GM12878 (cell line): ENCODE data around the gene OTULIN.

Experiments
- ATF3 ChIP-seq: IDR thresholded peaks from 2 replicates; pipeline ENCODE4 v1.6.1; 2011; ENCODE audit warnings: low read depth, mild to moderate bottlenecking, low read length, moderate library complexity, borderline replicate concordance; ENCODE audit errors: extremely low read depth
- PKNOX1 ChIP-seq: fragments of 450-650 bp; IDR thresholded peaks from 2 replicates; pipeline ENCODE4 v1.6.1; 2016; ENCODE audit warnings: mild to moderate bottlenecking

GRCh38 chr5:14739981-14740380 is 75.5 kb downstream of the OTULIN start:
- no peak for TF ChIP-seq ATF3
- no peak for TF ChIP-seq PKNOX1
